Loucy (cell line): ENCODE data around the gene GABRG3.

Experiments
- CTCF ChIP-seq: fragments of 200-600 bp; sonication (generic); conservative IDR thresholded peaks from 2 replicates; pipeline ENCODE4 v1.5.1; 2014; ENCODE audit warnings: mild to moderate bottlenecking, antibody characterized with exemption, low read length
- EZH2phosphoT487 ChIP-seq: fragments of 200-600 bp; IDR thresholded peaks from 2 replicates; pipeline ENCODE4 v1.6.1; 2018; ENCODE audit warnings: antibody characterized with exemption, mild to moderate bottlenecking, moderate library complexity, borderline replicate concordance

DNA sequence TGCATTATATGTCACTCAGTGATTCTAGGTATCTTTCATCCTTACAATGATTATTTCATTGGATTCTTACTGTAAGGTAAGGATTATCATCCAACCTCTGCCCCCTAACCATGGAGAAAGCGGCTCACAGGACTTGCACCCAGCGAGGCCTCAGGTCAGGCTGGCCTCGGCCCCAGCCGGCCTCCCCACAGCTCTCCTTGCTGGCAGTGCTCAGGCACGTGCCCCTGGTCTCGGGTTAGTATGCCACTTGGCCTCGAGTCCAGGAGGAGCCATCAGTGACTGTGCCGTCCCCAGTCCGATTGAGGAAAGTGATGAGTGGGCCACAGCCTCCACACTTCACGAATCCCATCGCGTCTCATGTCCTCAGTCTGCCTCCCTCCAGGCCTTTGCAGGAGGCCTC is 35.7 kb upstream of the GABRG3 start:
- no peak for TF ChIP-seq CTCF
- TF ChIP-seq EZH2phosphoT487, result no peak
